Measurements from ENCODE around the gene S100PBP. TPM values are rescaled to one million over a fixed set of nuclear protein-coding genes. Genes with fewer than 3 reads are reported as not detected.

Gene S100PBP
- total RNA-seq, 1 donor from 2014 or later = 68.8 TPM

- no peak for DNase-seq
Observed at GRCh38 chr1:32888677-32889420, 71.4 kb downstream of the S100PBP start.

- DNase-seq = no peak
Observed at GRCh38 chr1:32889731-32890278, 72.4 kb downstream of the S100PBP start.

DNA sequence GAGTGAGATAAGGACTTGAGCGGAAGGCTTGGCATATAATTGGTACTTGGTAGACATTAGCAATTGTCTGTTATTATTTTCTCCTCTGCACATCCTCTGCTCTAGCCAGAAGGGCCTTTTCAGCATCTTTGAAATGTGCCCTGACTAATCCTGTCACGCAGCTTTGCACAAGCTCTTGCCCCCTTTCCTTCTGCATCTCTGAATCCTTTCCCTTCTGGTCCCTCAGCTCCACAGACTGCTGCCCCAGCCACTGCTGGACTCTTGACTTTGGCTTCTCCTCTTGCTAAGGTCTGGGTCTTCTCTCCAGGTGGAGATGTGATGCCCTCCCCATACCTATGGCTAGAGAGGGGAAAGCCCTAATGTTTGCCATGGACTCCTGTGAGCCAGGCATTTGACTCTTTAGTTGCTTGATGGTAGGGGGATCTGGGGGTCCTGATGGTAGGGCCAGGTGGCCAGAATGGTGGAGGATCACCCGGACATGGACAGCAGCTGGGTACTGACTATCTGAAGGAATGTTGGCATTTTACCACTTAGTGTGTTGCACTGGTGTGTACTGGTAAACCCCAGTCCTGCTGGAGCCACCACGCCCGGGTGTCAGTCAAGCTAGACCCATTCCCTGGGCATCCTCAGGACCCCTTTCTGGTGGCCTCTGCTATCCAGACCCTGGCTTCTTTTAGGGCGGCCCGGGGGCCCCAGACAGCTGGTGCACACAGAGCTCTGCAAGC, 73.2 kb downstream of the S100PBP start:
- DNase-seq = no peak

GRCh38 chr1:32891241-32891570, 73.8 kb downstream of the S100PBP start:
- DNase-seq = no peak

DNA sequence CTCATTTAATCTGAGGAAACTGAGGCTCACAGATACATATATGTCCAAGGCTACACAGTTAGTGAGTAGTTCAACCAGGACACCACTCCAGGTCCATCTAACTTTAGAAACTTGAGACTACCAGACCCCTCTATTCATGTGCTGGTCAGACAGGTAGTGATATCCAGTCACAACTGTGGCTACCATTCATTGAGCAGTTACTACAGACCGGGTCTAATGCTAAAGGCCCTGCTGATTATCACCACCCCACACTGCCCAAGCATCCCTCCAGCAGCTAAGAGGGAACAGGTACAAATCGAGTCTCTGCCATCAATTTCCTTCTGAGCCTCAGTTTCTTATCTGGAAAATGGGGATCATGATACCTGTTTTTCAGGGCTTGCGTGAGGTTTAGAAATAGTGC, 74.2 kb downstream of the S100PBP start:
- no peak for DNase-seq

- DNase-seq = peak; percentile 71
Observed at GRCh38 chr1:32892368-32893197, 75.1 kb downstream of the S100PBP start.

DNA sequence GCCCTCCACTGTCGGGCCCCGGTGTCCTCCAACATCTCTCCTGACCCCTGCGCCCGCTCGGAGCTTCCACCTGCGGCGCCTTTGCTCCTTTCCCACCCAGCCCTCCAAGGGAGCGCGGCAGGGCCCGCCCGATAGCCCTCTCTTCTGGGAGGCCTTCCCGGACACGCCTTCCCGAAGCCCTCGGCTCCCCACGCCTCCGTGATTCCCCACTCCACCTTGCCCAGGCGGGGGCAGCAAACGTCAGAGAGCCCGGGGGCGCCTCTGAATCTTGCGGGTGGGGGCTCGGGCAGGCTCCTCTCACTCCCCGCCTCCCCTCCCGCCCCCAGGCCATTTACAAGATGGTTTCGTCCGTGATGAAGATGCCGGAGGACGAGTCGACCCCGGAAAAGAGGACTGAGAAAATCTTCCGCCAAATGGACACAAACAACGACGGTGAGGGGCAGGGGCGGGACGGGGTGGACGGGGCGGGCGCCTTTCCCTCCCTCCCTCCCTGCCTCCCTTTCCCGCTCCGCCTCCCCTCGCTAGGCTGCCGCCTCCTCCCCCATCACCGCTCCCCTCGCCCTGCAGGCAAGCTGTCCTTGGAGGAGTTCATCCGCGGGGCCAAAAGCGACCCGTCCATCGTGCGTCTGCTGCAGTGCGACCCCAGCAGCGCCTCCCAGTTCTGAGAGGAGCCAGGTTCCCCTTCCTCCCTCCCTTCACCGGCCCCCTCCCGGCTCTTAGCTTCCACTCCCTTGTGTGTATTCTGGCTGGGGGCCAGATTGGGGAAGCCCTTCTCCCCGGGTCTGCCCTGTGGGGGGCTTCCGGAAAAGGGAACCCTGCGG, 76.0 kb downstream of the S100PBP start:
- peak; percentile 68 for DNase-seq

DNA sequence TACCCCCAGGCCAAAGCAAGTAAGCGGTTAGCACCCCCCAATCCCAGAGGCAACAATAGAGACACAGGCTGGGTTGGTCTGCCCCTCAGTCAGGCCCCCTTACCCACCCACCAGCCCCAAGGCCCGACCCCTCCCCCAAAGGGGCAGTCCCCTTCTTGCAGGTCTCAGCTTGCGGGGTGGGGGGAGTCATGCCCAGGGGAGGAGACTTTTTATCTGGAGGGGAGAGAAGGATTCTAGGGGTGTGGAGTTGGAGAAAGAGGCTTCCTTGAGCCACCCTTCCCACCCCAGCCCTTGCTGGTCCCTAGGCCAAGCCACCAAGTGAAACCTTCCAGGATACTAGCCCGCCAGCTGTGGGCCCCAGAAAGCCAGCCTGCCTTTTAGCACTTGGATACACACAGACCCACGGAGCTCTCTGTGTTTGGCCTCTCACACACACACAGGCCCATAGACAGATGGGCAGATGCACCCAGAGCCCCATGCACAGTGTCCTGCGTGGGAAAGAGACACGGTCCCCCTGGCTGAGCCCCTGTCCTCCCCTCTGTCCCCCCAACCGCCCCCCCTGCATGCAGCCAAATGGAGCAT, 76.7 kb downstream of the S100PBP start:
- peak; percentile 49 for DNase-seq

- no peak for DNase-seq
Observed at GRCh38 chr1:32894681-32895080, 77.2 kb downstream of the S100PBP start.

DNA sequence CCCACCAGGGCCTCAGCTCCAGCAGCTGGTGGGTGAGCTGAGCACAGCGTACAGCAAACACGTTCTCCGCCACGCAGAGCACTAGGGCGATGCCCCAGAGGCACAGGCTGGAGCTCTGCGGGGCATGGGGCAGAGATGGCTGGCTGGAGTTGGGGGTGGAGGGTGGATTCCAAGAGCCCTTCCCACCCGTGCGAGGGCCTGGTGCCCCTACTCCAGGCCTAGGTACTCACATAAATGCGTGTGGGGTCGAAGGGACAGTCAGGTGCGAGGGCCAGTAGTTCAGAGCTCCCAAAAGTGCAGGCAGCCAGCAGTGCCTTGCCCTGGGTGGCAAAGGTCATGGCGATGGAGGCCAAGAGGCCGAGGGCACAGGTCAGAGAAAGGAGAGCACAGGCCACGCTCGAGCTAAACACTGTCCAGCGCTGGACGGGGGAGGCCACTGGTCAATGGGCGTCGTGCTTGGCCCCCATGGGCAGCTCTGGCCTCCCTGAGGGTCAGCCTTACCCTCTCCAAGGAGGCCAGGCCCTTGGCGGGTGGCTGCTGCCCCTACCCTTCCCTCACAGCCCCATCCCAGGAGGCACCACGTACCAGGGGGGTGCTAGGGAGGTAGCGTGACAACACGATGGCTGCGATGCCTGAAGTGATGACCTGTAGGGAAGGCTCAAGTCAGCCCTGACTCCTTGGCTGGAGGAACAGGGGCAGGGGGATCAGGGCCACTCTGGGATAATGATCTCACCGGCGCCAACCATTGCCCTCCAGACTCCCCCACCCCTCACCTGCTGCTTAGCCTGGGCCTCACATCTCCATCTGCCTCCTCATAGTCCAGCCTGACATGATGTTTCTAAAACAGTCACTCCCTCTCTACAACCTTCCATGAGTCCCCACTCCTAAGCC, 78.1 kb downstream of the S100PBP start:
- no peak for DNase-seq

DNA sequence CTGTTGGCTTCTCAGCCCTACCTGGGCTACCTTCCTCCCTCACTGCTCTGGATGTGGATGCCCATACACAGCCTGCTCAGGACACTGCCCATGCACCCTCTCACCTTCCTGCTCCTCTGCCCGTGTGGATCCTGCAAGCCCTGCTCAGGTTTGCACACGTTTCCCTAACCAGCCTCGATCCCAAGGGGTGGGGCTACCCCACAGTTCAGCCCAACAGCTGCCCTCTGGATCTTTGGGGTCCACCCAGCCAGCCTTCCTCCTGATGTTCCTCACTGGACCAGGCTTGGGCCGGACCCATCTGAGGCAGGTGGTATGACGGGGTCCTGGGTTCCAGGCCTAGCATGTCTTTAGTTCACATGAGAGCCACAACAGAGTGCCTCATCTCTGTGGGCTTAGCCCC, 79.0 kb downstream of the S100PBP start:
- DNase-seq = no peak

- DNase-seq = no peak
Observed at GRCh38 chr1:32897082-32898049, 79.9 kb downstream of the S100PBP start.

DNA sequence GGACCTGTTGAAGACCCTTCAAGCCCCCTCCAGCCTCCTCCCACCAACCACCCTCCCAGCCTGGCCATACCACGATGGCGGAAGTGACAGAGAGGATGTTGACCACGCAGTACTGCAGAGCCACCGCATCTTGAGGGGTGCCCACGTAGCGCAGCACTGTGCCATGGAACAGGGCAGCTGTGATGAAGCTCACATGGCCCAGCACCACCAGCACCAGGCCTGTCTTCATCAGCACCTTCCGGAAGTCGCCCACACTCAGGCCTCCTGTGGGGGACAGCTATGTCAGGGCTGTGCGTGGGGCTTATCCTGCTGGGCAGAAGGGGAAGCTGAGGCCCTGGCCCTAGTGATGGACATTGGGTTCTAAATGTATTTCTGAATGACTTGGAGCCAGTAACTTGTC, 80.6 kb downstream of the S100PBP start:
- no peak for DNase-seq

- no peak for DNase-seq
Observed at GRCh38 chr1:32898958-32899357, 81.5 kb downstream of the S100PBP start.

- DNase-seq = no peak
Observed at GRCh38 chr1:32899586-32900296, 82.3 kb downstream of the S100PBP start.

DNA sequence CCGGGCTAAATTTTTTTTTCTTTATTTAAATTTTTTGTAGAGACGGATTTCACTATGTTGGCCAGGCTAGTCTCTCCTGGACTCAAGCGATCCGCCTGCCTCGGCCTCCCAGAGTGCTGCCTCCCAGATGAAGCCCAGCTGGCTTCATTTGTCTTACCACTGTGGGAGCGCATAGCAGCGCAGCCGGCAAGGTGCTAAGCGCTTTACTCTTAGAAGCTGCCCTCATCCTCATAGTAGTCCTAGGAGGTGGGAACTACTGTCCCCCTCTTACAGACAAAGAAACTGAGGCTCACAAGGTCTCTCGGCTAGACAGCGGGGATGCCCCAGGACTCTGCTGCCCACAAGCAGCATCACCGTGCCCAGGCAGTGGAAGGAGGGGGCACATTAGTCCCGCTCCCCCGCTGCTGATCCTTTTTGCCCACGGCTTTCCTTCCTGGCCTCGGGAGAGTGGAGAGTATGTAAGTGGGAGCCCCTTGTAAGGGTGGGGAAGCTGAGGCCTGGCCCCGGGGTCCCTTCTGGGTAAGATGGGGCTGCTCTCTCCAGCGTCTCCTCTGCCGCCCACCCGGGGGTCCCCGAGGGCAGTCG, 83.0 kb downstream of the S100PBP start:
- DNase-seq = no peak

DNA sequence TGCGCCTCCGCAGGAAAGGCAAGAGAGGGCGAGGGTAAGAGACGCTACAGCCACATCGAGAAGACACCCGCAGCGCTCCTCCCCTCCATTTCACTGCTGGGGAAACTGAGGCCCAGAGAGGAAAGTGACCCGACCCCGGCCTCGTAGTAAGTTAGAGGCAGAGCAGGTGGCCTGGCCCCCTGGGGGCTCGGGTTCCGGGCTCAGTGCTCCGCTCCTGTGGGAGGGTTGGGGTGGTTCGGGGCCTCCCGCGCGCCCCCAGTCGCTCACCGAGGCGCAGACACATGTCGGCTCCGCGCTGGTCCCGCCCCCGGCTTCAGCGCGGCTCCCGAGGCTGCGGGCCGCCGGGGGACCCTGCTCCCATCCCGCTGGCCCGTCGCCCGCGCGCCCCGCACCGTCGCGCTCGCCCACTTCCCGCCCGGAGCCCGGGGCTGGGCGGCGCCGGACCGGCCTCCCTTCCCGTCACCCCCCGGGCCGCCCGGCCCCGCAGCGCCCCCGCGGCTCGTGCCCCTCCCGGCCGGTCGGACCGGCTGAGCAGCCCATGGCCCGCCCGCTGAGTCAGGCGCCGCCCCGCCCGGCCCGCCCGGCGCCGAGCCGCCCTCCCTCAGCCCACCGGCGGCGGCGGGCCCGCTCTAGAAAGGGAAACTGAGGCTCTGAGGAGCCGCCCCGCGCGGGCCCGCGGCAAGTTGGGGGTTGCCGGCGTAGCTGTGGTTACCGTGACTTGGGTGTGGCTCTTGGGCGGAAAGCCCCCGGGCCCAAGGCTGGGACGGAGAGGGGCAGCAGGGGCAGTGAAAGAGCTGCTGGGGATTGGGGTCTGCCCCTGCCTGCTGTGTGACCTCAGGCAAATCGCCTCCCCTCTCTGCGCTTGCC, 83.7 kb downstream of the S100PBP start, which contains the start of gene TMEM54:
Gene TMEM54 (minus strand): TSS at position 434 of the 867 bp plus-strand sequence. CDS start 151 bp downstream, at position 283.
- peak; percentile 46 for DNase-seq

Data from tongue (tissue), 2 donors.